GM18502 (cell line): Measurements from ENCODE around the gene ZBTB7B.

Experiments used
- ATAC-seq: cut with Tn5 transposase; IDR thresholded peaks from one replicate; pipeline ENCODE4 v1.9.1; 2021; ENCODE audit warnings: mild to moderate bottlenecking; ENCODE audit not compliant: unreplicated experiment, poor library complexity

Gene ZBTB7B

DNA sequence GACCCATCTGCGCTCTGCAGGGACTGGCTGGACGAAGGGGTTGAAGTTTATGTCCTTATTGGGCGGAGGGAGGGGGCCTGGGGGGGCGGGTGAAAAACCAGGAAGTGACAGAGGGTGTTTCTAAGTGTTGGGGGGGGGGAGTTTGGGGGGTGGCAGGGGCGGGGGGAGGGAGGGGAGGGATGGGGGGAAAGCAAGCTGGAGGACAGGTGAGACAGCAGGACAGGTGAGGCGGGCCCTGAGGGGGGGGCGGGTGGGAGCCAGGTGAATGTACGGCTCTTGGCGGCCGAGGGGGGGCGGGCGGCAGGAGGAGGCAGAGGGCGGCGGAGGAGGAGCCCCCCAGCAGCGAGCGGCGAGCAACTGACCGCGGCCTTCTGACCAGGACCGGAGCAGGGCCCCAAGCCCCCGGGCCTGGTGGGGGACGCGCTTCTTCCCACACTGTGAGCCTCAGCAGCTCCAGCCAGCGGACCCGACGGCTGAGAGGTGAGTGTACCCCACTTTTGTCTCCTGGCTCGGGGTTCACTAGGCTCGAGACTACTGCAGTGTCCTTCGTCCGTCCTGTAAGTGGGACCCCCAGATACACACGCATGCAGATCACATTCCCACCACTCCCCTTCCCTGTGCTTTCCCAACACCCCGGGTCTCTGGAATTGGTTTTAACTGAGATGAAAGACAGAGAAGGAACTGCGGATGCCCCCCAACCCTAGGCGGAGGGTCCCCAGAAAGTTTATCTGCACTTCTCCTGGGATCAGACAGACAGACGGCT lies at the start of gene ZBTB7B:
Gene ZBTB7B (plus strand): TSS at position 339 of the 763 bp plus-strand sequence. CDS start 11,859 bp downstream, outside the sequence.
- no peak for ATAC-seq

DNA sequence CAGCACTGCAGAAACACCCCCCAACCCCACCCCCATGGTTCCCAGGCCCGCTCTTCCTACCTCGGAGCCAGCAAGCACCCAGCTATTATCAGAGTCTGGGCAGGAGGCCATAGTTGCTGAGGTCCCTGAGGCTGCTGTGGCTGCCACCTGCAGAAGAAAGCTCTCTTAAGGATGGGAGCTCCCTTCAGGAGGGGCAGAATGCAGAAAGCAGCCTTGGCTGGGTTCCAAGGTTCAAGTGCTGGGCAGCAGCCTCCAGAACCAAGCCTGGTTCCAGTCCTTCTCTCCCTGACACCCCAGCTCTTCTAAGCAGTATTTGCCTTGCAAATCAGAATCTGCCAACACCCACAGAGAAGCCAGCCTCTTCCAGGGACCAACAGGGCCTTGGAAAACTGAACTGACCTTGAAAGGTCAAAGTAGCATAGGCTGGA lies 49.0 kb upstream of the ZBTB7B start:
- no peak for ATAC-seq

DNA sequence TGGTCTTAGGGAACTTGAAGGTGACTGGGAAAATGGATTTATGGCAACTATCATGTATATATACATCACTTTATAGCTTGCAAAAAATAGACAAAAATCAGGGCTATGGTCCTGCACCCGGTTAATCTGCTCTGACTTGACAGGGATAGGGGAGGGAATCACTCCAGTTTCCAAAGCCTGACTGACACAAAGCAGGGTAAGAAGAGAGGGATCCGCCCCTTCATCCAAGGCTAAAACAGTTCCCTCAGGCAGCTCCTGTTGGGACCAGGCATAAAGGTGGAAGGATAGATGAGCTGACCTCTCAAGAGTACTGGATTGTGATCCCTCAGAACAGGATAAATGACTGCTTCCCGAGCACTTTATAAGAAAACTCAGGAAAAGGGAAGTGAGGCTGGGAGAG lies 48.1 kb upstream of the ZBTB7B start:
- no peak for ATAC-seq

DNA sequence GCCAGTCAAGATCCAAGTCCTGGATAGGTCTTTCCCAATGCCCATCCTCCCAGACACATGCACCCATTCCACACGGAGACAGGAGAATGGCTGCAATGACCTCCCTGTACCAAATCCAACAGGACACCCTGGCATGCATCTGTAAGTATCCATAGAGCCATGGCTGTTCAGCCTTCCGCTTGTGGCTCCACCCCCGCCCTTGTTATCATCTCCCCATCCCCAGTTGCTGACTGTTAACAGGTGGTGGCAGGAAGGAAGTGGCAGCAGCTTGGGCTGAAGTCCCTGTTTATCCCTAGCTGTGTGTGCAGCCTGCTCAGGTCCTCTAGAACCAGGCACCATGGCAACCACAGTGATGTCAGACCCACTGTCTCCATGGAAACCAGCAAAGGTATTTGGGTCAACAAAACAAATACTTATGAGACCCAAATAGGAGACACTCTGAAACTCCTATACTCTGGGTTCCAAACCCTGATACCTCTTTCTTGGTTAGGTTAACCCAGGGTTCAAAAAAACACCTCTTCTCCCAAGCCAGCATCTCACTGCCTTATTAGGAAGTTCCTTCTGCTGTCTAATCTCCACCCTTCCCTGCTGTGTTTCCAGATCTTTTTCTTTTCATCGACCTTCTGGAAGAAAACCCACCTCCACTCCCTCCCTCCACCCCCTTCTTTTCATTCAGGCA lies 47.4 kb upstream of the ZBTB7B start:
- peak; percentile 60 for ATAC-seq

DNA sequence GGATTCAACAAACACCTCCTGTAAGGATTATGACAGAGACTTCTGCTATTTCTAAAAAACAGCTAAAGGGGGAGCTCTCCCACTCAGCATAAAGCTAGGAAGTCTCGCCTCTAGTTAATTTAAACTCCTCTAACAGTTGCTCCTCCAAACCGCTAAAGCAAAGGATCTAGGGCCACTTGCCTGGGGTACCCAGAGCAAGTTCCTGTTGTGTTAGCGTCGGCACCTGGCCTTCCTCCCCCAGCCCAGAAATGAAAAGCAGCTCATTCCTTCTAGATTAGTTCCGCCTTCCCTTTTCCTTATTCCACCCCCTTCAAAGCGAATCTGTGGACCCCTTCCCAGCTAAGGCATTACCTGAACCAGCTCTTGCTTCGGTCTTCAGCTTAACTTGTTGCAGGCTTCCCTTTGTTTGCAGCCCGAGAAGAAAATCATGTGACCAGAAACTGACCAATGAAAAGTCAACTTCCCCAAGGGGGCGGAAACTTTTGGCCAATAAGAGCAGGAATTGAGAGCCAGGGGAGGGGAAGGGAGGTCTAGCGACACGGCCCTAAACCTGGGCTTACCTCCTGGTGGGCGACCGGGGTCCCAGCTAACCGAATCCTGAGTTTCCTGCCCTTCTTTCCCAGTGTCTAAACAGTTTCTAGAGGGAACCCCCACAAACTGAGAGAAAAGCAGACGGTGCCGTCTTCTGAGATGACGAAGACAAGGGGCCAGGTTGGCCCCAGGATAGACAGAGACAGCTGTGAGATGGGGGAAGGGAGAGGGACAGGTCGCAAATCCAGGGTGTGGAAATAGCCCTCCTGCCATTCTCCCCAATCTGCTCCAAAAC lies 46.7 kb upstream of the ZBTB7B start, which contains the start of gene PBXIP1:
Gene PBXIP1 (minus strand): TSS at position 382 of the 826 bp plus-strand sequence. CDS start 2,378 bp downstream, outside the sequence.
- peak; percentile 57 for ATAC-seq

DNA sequence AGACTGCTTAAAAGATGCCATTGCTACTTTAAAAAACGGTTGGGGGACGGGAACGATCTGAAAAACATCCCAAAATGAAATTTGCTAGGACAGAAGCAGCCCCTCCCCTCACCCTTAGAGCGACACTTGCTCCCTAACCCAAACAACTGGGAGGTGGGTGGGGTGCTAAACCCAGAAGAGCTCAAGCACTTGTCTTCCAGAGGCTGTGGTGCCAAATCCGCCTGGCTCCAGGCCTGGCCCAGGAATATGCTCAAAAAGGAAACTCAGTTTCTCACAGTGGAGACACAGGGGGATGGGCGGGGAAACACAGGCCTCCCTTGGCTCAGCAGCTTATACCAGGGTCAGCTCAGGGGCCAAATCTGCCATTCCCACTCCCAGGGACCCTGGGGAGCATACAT lies 46.1 kb upstream of the ZBTB7B start:
- ATAC-seq, result no peak

DNA sequence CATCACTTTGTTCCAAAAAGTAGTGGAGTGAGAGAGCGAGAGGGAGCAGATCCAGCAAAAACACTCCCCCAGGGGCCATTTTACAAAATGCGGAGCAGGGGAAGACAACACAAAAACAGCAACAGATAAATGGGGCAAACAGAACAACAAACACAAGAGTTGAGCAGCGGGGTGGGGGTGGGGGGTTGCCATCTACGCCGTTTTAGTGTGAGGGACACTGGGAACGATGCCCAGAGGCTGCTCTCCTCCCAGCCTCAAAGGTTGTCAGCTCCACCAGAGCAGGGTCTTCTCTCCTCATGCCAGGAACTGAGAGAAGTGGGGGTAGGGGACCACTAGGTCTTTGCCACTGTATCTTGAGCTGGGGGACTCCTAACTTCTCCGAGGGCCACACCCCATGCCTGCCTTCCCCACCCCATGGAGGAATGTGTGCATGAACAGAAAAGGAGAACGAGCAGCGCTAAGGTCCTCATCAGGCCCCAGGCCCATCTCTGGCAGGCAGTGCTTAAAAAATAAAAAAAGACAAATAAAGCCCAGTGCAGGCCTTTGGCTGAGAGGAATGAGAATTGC lies 45.4 kb upstream of the ZBTB7B start:
- no peak for ATAC-seq

DNA sequence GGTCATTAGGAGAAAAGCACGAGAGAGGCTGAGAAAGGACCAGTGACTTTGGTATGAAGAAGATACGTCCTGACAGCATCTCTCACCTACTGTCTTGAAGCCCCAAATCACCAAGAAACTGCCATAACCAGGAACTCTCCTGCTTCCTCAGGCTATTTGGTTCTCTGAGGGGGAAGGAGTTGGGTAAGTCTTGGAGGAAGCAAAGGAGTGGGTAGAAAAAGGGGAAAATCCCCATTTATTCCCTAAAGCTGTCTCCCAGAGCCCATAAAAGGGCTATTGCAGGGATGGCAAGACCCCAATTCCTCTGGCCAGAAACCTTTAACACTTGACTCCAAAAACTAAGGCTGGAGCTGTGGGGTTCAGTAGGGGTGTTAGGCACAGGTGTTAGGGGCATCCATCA lies 44.6 kb upstream of the ZBTB7B start:
- ATAC-seq, result no peak

DNA sequence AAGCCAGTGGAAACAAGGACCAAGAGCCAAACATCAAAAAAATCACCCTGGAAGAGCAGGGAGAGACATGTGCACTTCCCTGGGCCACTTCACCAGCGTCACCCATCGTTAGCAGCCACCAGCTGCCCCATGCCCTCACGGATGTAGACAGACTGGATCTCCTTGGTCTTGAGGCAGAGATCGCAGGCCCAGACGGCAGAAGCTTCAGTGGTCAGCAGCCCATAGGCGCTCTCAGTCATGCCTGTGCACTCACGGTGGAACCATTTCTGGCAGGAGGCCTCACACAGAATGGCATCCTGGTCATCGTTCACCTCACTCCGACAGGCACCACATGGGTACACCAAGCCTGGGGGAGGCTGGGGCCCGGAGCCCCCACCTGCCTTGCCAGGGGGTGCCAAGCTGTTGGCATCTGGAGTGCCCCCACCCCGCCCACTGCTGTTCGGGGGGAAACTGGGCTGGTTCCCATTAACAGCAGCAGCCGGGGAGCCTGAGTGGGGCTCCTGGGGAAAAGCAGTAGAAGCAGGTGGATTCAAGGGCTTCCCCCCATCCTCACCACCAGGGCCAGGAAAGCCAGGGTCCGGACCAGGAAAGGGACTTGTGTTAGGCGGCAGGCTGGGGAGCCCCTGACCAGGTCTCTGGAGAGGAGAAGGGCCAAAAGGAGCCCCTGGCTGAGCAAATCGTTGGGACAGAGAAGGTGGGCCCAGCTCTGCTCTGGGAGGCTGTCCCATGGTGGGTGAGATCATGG lies 43.7 kb upstream of the ZBTB7B start:
- no peak for ATAC-seq

DNA sequence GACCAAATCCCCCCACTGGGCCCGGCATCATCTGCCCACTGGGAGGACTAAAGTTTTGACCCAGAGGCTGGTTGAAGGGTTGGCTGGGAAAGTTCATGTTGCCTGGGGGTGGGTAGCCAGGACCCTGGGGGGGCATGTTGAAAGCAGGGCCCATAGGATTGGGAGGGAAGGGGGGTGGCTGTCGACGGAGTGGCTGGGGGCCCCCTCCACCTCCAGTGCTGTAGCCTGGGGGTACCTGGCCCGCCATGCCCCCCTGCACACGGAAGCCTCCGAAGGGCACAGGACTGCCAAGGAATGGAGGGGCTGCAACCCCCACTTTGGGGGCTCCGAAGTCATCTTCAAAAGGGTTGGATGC lies 43.2 kb upstream of the ZBTB7B start:
- no peak for ATAC-seq

DNA sequence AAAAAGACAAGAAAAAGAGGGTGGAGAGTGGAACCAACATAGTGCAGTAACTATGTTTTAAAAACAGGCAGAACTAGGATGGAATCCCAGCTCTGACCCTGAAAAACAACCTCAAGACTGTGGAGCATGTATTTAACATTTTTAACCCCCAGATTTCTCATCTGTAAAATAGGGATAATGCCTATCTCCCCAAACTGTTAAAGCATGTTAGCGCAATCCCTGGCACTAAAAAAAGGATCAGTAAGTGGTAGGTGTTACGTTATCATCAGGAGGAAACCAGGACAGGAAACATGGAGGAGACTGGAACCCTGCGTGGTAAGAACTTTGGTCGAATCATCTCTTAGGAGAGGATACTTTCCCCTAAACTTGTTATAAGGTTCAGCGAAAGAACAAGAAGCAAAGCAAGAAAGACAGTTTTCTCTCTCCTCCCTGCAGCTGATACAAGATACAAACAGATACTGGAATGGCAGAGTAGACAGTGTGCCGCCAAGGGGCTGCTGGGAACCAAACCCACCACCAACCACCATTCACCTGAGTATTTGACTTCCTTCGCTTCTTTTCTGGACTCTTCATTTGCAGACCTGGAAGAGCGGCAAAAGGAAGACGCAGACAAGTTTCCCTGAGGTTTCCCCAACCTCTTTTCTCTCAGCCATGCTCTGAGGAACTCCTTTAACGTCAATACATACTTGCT lies 42.0 kb upstream of the ZBTB7B start:
- ATAC-seq, result no peak

DNA sequence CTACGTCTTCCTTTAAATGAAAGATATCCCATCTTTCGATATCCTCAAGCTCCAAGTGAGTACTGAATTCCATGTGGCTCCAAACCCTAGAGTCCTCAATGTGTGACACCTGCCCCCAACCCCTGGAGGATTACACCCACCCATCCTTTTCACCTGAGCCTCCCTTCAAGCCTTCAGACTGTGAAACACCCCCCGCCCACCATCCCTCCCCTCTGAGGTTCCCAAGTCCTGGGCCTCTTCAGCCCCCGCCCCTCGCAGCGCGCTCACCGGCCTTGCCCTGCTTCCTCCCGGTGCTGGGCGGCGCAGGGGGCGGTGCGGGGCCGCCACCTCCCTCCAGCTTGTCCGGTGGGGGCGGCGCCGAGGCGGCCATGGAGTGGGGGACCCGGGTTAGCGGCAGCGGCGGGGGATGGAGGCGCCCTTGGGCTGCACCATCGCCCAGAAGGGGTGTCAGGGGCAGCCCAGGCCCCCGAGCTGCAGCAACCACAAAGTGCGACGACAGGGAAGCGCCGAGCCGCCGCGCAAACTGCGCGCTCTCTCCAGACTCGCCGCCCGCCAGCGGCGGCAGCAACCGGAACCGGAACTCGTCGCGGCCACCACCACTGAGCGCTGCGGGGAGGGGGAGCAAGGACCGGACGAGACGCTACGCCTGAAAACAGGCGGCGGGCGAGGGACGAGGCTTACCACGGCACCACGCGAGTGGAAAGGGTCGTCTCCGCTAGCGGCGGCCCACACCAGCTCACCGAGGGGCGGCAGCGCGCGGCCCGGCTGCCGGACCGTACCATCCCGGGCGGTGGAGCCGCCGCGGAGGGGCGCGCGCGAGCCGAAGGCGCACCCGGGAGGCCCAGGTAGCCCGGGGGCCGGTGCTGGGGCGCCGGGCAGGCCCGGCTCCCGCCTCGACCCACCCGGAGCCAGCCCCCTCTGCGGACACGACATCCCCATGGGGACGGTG lies 41.1 kb upstream of the ZBTB7B start, which contains the start of gene PYGO2:
Gene PYGO2 (minus strand): TSS at position 576 of the 949 bp plus-strand sequence. CDS start 206 bp downstream, at position 370.
- peak; percentile 69 for ATAC-seq

DNA sequence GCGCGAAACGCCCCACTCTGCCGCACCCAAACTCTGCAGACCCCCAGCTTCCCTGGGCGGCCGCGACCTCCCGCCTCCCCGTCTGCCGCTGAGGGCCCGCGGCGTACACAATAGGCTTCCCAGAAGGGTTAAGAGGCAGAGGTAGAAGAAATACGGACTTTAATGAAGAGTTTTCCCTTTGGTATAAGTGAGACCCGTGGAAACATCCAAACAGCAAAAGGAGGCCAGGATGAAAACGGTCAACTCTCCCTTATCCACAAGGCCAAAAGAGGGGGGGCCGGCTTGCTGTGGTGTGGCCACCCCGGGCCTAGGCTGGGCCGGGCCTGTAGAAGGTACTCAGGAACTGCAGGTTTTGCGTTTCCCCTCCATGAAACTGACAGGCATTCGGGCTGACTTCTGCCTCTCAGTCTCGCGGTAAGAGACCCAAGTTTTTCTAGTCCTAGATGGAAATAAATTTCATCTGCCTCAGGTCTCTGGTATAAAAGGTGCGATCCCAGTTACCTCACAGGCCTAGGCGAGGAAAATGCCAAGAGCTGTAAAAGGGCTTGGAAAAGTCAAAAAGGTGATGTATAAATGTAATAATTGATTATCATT lies 40.3 kb upstream of the ZBTB7B start:
- peak; percentile 15 for ATAC-seq

DNA sequence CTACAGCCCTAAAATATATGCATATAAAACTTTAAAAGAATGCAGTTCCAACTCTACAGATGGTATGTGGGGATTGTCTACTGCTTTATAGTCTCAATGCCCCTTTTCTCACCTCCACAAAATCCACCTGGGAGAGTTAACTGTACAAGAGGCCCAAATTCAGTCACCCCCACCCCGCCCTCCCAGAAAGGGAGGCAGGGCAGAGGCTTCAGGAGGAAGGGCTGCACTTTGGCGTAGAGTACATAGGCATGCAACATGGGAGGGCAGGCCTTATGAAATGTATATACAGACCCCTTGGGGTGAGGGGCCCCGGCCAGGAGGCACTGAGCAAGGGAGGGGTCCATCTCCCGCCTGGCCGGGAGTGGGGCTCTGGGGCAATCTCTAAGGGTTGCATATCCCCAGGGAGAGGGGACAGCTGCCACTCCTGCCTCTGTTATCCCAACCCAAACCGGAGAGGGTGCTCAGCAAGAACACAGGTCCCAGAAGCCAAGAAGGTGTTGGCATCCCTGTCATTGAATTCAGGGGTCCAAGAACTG lies 39.7 kb upstream of the ZBTB7B start:
- ATAC-seq, result no peak

DNA sequence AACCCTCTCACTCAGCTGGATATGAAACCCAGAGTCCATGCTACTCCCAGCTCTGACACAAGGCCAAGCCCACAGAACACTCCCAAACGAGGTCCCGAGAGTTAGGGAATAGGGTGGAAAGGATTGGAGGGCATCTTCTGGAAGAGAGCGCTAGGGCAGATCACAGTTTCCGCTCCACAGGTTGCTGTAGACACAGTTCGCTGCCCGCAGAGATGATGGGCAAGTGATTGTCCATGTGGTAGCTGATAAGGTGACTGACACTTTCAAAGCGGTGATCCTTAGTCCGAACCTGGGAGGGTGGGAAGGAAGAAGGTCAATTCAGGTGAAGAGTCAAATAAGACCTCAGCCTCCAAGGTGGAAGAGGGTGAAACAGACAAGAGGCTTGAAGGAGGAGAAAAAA lies 39.0 kb upstream of the ZBTB7B start:
- no peak for ATAC-seq

DNA sequence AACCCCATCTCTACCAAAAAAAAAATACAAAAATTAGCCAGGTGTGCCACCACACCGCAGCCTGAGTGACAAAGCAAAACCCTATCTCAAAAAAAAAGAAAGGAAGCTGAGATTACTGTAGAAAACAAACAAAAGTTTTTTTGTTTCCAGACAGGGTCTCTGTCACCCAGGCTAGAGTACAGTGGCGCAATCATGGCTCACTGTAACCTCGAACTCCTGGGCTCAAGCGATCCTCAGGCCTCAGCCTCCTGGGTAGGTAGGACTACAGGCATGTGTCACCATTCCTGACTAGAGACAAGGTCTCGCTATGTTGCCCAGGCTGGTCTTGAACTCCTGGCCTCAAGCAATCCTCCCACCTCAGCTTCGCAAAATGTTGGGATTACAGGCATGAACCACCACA lies 38.2 kb upstream of the ZBTB7B start:
- no peak for ATAC-seq

DNA sequence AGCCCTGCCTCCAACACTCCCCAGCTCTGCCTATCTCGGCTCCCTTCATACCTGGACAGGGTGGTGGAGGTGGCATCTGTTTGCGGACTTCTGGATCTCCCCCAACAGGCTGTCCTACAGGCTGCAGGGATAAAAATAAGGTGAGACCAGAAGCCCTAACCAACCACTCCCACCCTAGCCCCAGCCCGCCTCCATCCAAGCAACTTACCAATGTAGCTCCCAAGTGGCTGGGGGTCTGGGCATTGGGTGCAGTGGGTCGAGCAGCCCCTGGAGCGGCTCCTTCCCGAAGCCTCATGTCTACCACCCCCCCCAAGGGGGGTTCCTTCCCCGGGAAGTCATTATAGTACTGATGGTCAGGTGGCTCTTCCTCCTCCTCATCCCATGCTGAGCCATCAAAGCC lies 36.5 kb upstream of the ZBTB7B start:
- ATAC-seq, result no peak
